Measurements from ENCODE around the gene OAF. TPM values are rescaled to one million over a fixed set of nuclear protein-coding genes. Genes with fewer than 3 reads are reported as not detected.

The OAF gene
- polyA plus RNA-seq (2013, experiment 1 of 2), result 2.1 TPM
- 2.0 TPM for polyA plus RNA-seq (2013, experiment 2 of 2)

DNA sequence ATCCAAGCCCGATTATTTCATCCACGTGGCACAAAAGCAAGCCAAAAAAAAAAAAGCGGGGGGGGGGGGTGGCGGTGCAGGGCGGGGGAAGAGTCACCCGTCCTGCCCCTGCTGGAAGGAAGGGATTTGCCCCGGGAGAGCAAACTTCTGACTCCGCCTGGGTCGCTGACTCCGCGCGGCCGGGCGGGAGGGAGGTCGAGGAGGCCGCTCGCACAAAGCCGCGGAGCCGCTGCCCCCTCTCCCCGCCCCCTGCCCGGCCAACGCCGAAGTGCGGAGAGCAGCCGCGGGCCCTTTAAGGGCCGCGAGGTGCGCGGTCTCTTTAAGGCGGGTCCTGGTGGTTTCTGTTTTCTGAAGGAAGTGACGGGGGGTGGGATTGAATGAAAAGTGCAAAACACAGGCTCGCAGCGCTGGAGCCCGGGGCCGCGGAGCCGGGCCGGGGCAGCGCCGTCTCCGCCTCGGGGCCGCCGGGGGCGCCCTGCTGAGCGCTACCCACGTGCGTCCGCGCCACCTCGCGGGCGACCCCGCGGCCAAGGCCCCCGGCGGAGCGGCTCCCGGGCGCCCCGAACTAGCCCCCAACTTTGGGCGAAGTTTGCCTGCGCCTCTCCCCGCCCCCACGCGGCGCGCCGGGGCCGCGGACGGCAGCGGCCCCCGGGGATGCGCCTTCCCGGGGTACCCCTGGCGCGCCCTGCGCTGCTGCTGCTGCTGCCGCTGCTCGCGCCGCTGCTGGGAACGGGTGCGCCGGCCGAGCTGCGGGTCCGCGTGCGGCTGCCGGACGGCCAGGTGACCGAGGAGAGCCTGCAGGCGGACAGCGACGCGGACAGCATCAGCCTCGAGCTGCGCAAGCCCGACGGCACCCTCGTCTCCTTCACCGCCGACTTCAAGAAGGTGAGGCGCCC lies at the start of gene OAF:
OAF (plus strand) TSS at position 407 of the 896 bp plus-strand sequence; CDS start at position 655, 248 bp downstream.
- Histone ChIP-seq H3K9me3 (replicated peaks in 1 of 2; ENCODE audit: control insufficient read depth in 2 of 2, insufficient read depth in 1 of 2, low read depth in 1 of 2, low read length in 2 of 2) (no peaks in the 10 kb centered on the region), H2BK120ac (ENCODE audit: low read depth, low read length) (no peak within 1 kb of the TSS), H3K79me1 (ENCODE audit: low read depth, low read length) (no peaks in the 10 kb centered on the region), H3K36me3 (replicated peaks in 1 of 2; ENCODE audit: control insufficient read depth in 2 of 2, insufficient read depth in 2 of 2, low read length in 2 of 2) (peaks cover 0 to 5% of the 10 kb centered on the region in 2 donors), H2AFZ (ENCODE audit: low read length) (peak within 1 kb of the TSS; percentile 95), H3K14ac (ENCODE audit: low read length) (no peak within 1 kb of the TSS), H3K18ac (ENCODE audit: low read length) (peak within 1 kb of the TSS; percentile 89), H3K4me3 (ENCODE audit: low read length in 2 of 2) (peak within 1 kb of the TSS; percentile 77 to 83), H2BK15ac (ENCODE audit: low read length) (no peak within 1 kb of the TSS), H3K27me3 (ENCODE audit: control insufficient read depth in 3 of 3, insufficient read depth in 3 of 3, low read depth in 1 of 3, low read length in 3 of 3) (peaks cover 3 to 65% (median 6%) of the 10 kb centered on the region in 3 experiments), H3K9ac (ENCODE audit: low read depth, low read length, poor library complexity) (peak within 1 kb of the TSS; percentile 71), H4K91ac (ENCODE audit: low read depth, low read length, poor library complexity) (no peak within 1 kb of the TSS), H3K4me1 (ENCODE audit: control insufficient read depth in 2 of 2, insufficient read depth in 1 of 2, low read depth in 1 of 2, low read length in 2 of 2) (peaks cover 15 to 28% of the 10 kb centered on the region in 2 donors), H3K27ac (replicated peaks; ENCODE audit: low read length) (no peak within 1 kb of the TSS), H2BK5ac (ENCODE audit: low read length) (no peak within 1 kb of the TSS), H3K23ac (ENCODE audit: low read depth, low read length, poor library complexity) (peak within 1 kb of the TSS; percentile 34), H2AK5ac (ENCODE audit: low read depth, low read length) (no peak within 1 kb of the TSS), H4K8ac (ENCODE audit: low read depth, low read length) (no peak within 1 kb of the TSS), H3K4me2 (ENCODE audit: insufficient read depth, low read length, poor library complexity, severe bottlenecking) (peak within 1 kb of the TSS; percentile 77), H2BK12ac (ENCODE audit: low read length) (no peak within 1 kb of the TSS), H3K4ac (ENCODE audit: low read length) (no peak within 1 kb of the TSS)
- no CpG with 5 or more reads among the region's 108 CpGs for WGBS, 2 donors (ENCODE audit: extremely low coverage in 2 of 2, insufficient read length in 2 of 2, insufficient replicate concordance in 1 of 2)
- peak; percentile 81 for DNase-seq (ENCODE audit: low spot score)

DNA sequence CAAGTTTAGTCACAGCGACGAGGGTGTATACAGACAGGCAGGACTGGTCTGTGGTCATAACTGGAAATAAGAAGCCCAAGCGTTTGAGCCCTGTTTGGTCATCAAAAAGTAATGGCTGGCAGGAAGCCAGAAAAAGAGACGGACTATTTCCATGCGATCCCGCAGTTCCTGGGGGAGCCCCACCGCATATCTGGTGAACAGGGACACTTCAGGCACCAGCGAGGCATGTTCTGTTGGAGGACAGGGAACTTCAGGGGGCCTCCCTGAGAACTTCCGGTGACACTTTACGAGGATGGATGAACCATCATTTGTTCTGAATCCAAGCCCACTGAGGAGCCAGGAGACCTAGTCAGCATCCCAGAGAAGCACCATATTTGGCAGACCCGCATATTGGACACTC lies 43.2 kb upstream of the OAF start:
- Histone ChIP-seq H4K8ac (ENCODE audit: low read depth, low read length) (no peak overlapping the region), H3K27ac (replicated peaks; ENCODE audit: low read length) (no peak overlapping the region), H3K4me1 (ENCODE audit: control insufficient read depth in 2 of 2, insufficient read depth in 1 of 2, low read depth in 1 of 2, low read length in 2 of 2) (peaks cover 3 to 7% of the 10 kb centered on the region in 2 donors), H3K4ac (ENCODE audit: low read length) (no peak overlapping the region), H2AFZ (ENCODE audit: low read length) (no peak overlapping the region), H2AK5ac (ENCODE audit: low read depth, low read length) (no peak overlapping the region), H2BK15ac (ENCODE audit: low read length) (no peak overlapping the region), H3K18ac (ENCODE audit: low read length) (no peak overlapping the region), H4K91ac (ENCODE audit: low read depth, low read length, poor library complexity) (no peak overlapping the region), H3K4me3 (ENCODE audit: low read length in 2 of 2) (no peak overlapping the region), H2BK12ac (ENCODE audit: low read length) (no peak overlapping the region), H2BK5ac (ENCODE audit: low read length) (no peak overlapping the region), H3K9ac (ENCODE audit: low read depth, low read length, poor library complexity) (no peak overlapping the region), H3K4me2 (ENCODE audit: insufficient read depth, low read length, poor library complexity, severe bottlenecking) (no peak overlapping the region), H3K23ac (ENCODE audit: low read depth, low read length, poor library complexity) (no peak overlapping the region), H3K14ac (ENCODE audit: low read length) (no peak overlapping the region), H3K27me3 (ENCODE audit: control insufficient read depth in 3 of 3, insufficient read depth in 3 of 3, low read depth in 1 of 3, low read length in 3 of 3) (peaks cover 0 to 56% (median 45%) of the 10 kb centered on the region in 3 experiments), H3K79me1 (ENCODE audit: low read depth, low read length) (no peaks in the 10 kb centered on the region), H3K36me3 (replicated peaks in 1 of 2; ENCODE audit: control insufficient read depth in 2 of 2, insufficient read depth in 2 of 2, low read length in 2 of 2) (no peaks in the 10 kb centered on the region), H2BK120ac (ENCODE audit: low read depth, low read length) (no peak overlapping the region), H3K9me3 (replicated peaks in 1 of 2; ENCODE audit: control insufficient read depth in 2 of 2, insufficient read depth in 1 of 2, low read depth in 1 of 2, low read length in 2 of 2) (peaks cover 0 to 2% of the 10 kb centered on the region in 2 donors)
- DNase-seq (ENCODE audit: low spot score), result no peak
- WGBS, 2 donors (ENCODE audit: extremely low coverage in 2 of 2, insufficient read length in 2 of 2, insufficient replicate concordance in 1 of 2), result no CpG with 5 or more reads among the region's 11 CpGs

DNA sequence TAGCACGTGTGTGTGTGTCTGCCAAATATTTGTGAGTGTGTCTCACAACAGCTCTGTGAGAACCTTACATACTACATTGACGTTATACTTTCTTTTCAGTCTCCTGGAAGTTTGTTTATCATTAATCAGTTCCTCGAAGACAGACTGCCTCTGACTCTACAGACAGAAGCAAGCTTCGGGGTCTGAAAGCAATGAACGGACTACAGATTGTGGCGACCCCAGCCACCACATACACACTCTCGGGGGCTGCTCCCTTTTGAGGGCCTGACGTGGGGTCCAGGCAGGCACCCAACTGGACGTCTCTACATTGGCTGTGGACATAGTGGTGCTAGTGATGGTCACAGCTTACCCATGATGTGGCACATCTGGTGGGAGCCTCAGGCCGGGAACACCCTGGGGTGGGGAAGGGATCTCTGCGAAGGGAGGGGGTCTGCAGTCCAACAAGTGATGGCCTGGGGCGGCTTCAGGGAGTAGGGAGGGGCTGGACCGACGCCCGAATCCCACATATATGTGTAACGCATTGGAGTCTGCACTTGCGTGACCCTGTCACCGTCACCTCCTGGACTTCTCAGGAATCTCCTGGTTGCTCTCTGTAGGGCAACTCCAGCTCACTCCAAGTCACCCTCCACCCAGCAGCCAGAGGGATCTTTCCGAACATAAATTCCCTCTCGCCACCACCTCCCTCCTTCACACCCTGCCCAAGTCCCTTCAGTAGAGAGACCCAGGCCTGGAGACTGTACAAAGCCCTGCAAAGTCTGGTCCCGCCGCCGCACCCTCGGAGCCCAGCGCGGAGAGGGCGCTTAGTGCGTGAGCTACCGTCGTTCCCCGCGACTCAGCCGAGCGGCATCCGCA lies 42.5 kb upstream of the OAF start:
- H3K9me3 ChIP-seq (replicated peaks in 1 of 2; ENCODE audit: control insufficient read depth in 2 of 2, insufficient read depth in 1 of 2, low read depth in 1 of 2, low read length in 2 of 2), result peaks cover 0 to 2% of the 10 kb centered on the region in 2 donors
- H3K9ac ChIP-seq (ENCODE audit: low read depth, low read length, poor library complexity), result peak overlapping the region; percentile 83
- H3K14ac ChIP-seq (ENCODE audit: low read length), result no peak overlapping the region
- no peak for DNase-seq (ENCODE audit: low spot score)
- peak overlapping the region; percentile 95 for H2AFZ ChIP-seq (ENCODE audit: low read length)
- H3K4me2 ChIP-seq (ENCODE audit: insufficient read depth, low read length, poor library complexity, severe bottlenecking), result peak overlapping the region; percentile 92
- H4K91ac ChIP-seq (ENCODE audit: low read depth, low read length, poor library complexity), result no peak overlapping the region
- peaks cover 0 to 56% (median 45%) of the 10 kb centered on the region in 3 experiments for H3K27me3 ChIP-seq (ENCODE audit: control insufficient read depth in 3 of 3, insufficient read depth in 3 of 3, low read depth in 1 of 3, low read length in 3 of 3)
- H2BK120ac ChIP-seq (ENCODE audit: low read depth, low read length), result peak overlapping the region; percentile 43
- H3K4me3 ChIP-seq (ENCODE audit: low read length in 2 of 2), result peak overlapping the region; percentile 40 to 74
- peaks cover 5 to 7% of the 10 kb centered on the region in 2 donors for H3K4me1 ChIP-seq (ENCODE audit: control insufficient read depth in 2 of 2, insufficient read depth in 1 of 2, low read depth in 1 of 2, low read length in 2 of 2)
- WGBS, 2 donors (ENCODE audit: extremely low coverage in 2 of 2, insufficient read length in 2 of 2, insufficient replicate concordance in 1 of 2), result no CpG with 5 or more reads among the region's 35 CpGs
- peak overlapping the region; percentile 25 for H3K23ac ChIP-seq (ENCODE audit: low read depth, low read length, poor library complexity)
- no peak overlapping the region for H2BK5ac ChIP-seq (ENCODE audit: low read length)
- peak overlapping the region; percentile 96 for H3K18ac ChIP-seq (ENCODE audit: low read length)
- H2BK12ac ChIP-seq (ENCODE audit: low read length), result no peak overlapping the region
- H3K27ac ChIP-seq (replicated peaks; ENCODE audit: low read length), result no peak overlapping the region
- no peak overlapping the region for H2BK15ac ChIP-seq (ENCODE audit: low read length)
- H2AK5ac ChIP-seq (ENCODE audit: low read depth, low read length), result peak overlapping the region; percentile 29
- no peak overlapping the region for H4K8ac ChIP-seq (ENCODE audit: low read depth, low read length)
- no peaks in the 10 kb centered on the region for H3K79me1 ChIP-seq (ENCODE audit: low read depth, low read length)
- no peak overlapping the region for H3K4ac ChIP-seq (ENCODE audit: low read length)
- no peaks in the 10 kb centered on the region for H3K36me3 ChIP-seq (replicated peaks in 1 of 2; ENCODE audit: control insufficient read depth in 2 of 2, insufficient read depth in 2 of 2, low read length in 2 of 2)
